Measurements from ENCODE around the gene ZDHHC8.

- TF ChIP-seq POLR2AphosphoS5 (IDR thresholded peaks at IDR 0.05; ENCODE audit: low read depth, low read length) (no peak), TAF1 (IDR thresholded peaks at IDR 0.05; ENCODE audit: borderline replicate concordance, low read depth, low read length) (no peak)
These were observed 468 bp downstream of the ZDHHC8 start for GRCh38 chr22:20131859-20132685.
